ENCODE measurements around the gene MAL.

DNA sequence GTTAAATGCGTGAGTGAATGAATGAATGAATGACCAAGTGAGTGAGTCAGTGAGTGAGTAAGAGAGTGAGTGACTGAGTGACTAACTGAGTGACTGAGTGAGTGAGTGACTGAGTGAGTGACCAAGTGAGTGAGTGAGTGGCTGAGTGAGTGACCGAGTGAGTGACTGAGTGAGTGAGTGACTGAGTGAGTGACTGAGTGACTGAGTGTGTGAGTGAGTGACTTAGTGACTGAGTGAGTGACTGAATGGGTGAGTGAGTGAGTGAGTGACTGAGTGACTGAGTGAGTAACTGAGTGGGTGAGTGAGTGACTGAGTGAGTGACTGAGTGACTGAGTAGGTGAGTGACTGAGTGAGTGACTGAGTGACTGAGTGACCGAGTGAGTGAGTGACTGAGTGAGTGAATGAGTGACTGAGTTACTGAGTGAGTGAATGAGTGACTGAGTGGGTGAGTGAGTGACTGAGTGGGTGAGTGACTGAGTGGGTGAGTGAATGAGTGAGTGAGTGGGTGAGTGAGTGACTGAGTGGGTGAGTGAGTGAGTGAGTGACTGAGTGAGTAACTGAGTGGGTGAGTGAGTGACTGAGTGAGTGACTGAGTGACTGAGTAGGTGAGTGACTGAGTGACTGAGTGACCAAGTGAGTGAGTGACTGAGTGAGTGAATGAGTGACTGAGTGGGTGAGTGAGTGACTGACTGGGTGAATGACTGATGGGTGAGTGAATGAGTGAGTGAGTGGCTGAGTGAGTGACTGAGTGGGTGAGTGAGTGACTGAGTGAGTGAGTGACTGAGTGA, 11.3 kb downstream of the MAL start:
- TF ChIP-seq, protein P1, sequence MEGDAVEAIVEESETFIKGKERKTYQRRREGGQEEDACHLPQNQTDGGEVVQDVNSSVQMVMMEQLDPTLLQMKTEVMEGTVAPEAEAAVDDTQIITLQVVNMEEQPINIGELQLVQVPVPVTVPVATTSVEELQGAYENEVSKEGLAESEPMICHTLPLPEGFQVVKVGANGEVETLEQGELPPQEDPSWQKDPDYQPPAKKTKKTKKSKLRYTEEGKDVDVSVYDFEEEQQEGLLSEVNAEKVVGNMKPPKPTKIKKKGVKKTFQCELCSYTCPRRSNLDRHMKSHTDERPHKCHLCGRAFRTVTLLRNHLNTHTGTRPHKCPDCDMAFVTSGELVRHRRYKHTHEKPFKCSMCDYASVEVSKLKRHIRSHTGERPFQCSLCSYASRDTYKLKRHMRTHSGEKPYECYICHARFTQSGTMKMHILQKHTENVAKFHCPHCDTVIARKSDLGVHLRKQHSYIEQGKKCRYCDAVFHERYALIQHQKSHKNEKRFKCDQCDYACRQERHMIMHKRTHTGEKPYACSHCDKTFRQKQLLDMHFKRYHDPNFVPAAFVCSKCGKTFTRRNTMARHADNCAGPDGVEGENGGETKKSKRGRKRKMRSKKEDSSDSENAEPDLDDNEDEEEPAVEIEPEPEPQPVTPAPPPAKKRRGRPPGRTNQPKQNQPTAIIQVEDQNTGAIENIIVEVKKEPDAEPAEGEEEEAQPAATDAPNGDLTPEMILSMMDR (IDR thresholded peaks at IDR 0.05) = no peak
- TF ChIP-seq POLR2A (IDR thresholded peaks at IDR 0.05) = no peak

Data from testis (tissue), 2 donors.